ENCODE data around the gene GOLGA6L2. TPM values are rescaled to one million over a fixed set of nuclear protein-coding genes. Genes with fewer than 3 reads are reported as not detected.
"Not testable (repeated sequence)": the region's sequence is repeated elsewhere in the genome, so short reads cannot be mapped to it uniquely, and the experiment has no call there.

The GOLGA6L2 gene
- total and polyA plus RNA-seq, 9 donors = not detected

DNA sequence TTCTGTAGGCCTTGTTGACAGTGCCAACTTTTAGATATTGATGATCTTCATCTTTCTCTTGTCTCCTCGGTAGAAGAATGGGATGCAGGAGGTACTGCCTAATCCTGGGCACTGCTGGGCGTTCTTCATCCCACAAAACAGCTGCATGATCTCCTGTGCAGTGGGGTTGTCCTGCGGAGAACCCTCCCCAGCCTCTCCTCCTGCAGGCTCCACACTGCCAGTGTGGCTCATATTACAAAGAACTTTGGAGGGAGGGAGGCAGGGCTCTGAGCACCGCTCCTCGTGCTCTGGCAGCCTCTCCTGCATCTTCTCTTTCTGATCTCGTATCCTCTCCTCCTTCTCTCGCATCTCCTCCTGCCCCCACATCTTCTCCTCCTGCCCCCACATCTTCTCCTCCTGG, 7.5 kb downstream of the GOLGA6L2 start:
- intact Hi-C loops (cut with DNase I) = no loop called here
- Histone ChIP-seq H3K36me3 (no peaks in the 10 kb centered on the region), H3K4me3 (no peak overlapping the region), H3K4me1 (ENCODE audit: insufficient read depth) (no peaks in the 10 kb centered on the region), H3K27me3 (no peaks in the 10 kb centered on the region), H3K27ac (no peak overlapping the region), H3K9me3 (no peaks in the 10 kb centered on the region)
- TF ChIP-seq, protein P1, sequence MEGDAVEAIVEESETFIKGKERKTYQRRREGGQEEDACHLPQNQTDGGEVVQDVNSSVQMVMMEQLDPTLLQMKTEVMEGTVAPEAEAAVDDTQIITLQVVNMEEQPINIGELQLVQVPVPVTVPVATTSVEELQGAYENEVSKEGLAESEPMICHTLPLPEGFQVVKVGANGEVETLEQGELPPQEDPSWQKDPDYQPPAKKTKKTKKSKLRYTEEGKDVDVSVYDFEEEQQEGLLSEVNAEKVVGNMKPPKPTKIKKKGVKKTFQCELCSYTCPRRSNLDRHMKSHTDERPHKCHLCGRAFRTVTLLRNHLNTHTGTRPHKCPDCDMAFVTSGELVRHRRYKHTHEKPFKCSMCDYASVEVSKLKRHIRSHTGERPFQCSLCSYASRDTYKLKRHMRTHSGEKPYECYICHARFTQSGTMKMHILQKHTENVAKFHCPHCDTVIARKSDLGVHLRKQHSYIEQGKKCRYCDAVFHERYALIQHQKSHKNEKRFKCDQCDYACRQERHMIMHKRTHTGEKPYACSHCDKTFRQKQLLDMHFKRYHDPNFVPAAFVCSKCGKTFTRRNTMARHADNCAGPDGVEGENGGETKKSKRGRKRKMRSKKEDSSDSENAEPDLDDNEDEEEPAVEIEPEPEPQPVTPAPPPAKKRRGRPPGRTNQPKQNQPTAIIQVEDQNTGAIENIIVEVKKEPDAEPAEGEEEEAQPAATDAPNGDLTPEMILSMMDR (IDR thresholded peaks at IDR 0.05) = no peak
- TF ChIP-seq EP300 (IDR thresholded peaks at IDR 0.05) (no peak), POLR2A (IDR thresholded peaks at IDR 0.05) (no peak)
- WGBS, 3 donors = 54 to 67% (median 58%) methylated on average over 7 of the region's 7 CpGs
- no peak for DNase-seq

DNA sequence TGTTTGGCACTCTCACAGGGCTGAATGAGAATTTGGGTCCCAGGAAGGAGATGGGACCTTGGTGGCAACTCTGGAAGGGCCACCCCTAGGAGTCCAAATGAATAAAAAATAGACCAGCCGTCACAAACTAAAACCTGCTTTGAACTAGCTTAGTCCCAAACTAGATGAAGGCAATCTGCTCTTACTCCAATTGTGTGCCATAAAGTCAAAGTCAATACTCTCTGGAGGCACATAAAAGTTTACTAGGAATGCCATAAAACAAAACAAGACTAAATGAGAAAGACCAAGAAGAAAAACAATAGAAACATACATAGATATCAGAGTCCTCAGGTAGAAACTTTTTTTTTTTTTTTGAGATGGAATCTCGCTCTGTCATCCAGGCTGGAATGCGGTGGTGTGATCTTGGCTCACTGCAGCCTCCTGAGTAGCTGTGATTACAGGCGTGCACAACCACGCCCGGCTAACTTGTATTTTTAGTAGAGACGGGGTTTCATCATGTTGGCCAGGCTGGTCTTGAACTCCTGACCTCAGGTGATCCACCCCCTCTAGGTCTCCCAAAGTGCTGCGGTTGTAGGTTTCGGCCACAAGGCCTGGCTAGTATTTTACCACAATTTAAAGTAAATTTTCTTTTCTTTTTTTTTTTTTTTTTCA, 8.1 kb downstream of the GOLGA6L2 start:
- 77 to 80% (median 79%) methylated on average over 9 of the region's 9 CpGs for WGBS, 3 donors
- Histone ChIP-seq H3K4me3 (no peak overlapping the region), H3K4me1 (ENCODE audit: insufficient read depth) (no peaks in the 10 kb centered on the region)

DNA sequence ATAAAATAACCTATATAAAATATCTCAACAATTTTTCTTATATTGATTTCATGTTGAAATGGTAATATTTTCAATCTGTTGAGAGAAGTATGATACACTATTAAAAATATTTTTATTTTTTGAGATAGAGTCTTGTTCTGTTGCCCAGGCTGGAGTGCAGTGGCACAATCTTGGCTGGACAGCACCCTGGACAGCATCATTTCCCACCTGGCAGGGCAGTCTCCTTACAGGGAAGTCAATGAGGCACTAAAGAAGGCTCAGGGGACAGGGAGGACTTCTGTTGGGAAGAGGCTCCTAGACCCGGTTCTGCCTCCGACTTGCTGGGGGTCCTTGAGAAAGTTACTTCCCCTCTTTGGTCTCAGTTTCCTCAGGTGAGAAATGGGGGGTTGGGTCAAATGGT, 9.4 kb downstream of the GOLGA6L2 start:
- H3K4me1 ChIP-seq (ENCODE audit: insufficient read depth) = no peaks in the 10 kb centered on the region
- intact Hi-C loops (cut with DNase I) = no loop called here

More for the DNA sequence above, 8.1 kb downstream of the GOLGA6L2 start:
- intact Hi-C loops (cut with DNase I) = no loop called here
- H3K27me3 ChIP-seq = no peaks in the 10 kb centered on the region
- no peak for DNase-seq
- H3K27ac ChIP-seq = no peak overlapping the region
- TF ChIP-seq, protein P1 (IDR thresholded peaks at IDR 0.05) = no peak
- TF ChIP-seq POLR2A (IDR thresholded peaks at IDR 0.05) = no peak
- TF ChIP-seq EP300 (IDR thresholded peaks at IDR 0.05) = no peak
- H3K36me3 ChIP-seq = no peaks in the 10 kb centered on the region
- no peaks in the 10 kb centered on the region for H3K9me3 ChIP-seq

DNA sequence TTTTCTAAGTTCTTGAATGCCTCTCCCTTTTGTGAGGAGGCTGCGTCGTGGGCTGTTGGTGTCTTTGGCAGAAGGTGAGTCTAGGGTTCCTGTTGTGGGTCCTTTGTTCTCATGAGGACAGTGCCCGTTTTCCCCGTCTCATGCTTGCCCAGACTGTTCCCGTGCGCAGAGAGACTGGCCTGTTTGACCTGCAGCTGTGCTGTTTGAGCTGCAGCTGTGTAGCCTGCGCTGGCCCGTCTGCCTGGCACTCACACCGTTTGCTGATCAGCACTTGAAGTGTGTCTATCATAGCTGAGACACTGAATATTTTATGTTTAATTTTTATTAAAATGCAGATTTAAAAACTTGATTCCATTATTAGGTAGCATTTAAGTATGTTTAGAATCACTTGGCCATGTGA, 9.9 kb downstream of the GOLGA6L2 start:
- TF ChIP-seq POLR2A (IDR thresholded peaks at IDR 0.05) = no peak
- TF ChIP-seq EP300 (IDR thresholded peaks at IDR 0.05) = no peak
- Histone ChIP-seq H3K4me1 (ENCODE audit: insufficient read depth) (no peaks in the 10 kb centered on the region), H3K27me3 (no peaks in the 10 kb centered on the region), H3K9me3 (no peaks in the 10 kb centered on the region), H3K27ac (no peak overlapping the region), H3K4me3 (no peak overlapping the region), H3K36me3 (no peaks in the 10 kb centered on the region)
- 60 to 73% (median 67%) methylated on average over 9 of the region's 9 CpGs for WGBS, 3 donors
- DNase-seq = no peak
- intact Hi-C loops (cut with DNase I) = no loop called here

More for the DNA sequence above, 9.4 kb downstream of the GOLGA6L2 start:
- H3K9me3 ChIP-seq = no peaks in the 10 kb centered on the region
- H3K4me3 ChIP-seq = no peak overlapping the region
- no peak overlapping the region for H3K27ac ChIP-seq
- H3K36me3 ChIP-seq = no peaks in the 10 kb centered on the region
- TF ChIP-seq, protein P1 (IDR thresholded peaks at IDR 0.05) = no peak
- TF ChIP-seq POLR2A (IDR thresholded peaks at IDR 0.05) (no peak), EP300 (IDR thresholded peaks at IDR 0.05) (no peak)
- WGBS, 3 donors = 83 to 92% (median 84%) methylated on average over 2 of the region's 2 CpGs
- no peak for DNase-seq
- H3K27me3 ChIP-seq = no peaks in the 10 kb centered on the region

DNA sequence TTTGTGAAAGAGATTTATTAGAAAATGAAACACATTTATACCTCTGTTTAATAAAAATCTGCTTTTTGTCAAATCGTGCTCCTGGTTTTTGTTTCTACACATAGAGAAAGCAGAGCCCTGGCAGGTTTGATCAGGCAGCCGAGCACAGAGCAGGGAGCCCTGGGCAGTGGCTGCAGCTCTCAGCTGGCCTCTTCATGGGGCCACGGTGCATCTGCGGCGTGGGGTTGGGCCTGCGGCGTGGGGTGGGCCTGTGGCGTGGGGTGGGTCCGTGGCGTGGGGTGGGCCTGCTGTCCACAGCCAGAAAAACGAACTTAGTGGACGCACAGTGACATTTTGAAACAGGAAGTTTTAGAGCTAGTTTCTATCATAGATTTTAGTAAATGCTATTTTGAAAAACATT, 10.6 kb downstream of the GOLGA6L2 start:
- Histone ChIP-seq H3K4me3 (no peak overlapping the region), H3K27ac (no peak overlapping the region), H3K36me3 (no peaks in the 10 kb centered on the region), H3K27me3 (no peaks in the 10 kb centered on the region), H3K4me1 (ENCODE audit: insufficient read depth) (no peaks in the 10 kb centered on the region), H3K9me3 (no peaks in the 10 kb centered on the region)
- DNase-seq = no peak
- TF ChIP-seq POLR2A (IDR thresholded peaks at IDR 0.05) (no peak), EP300 (IDR thresholded peaks at IDR 0.05) (no peak)
- TF ChIP-seq, protein P1 (IDR thresholded peaks at IDR 0.05) = no peak
- intact Hi-C loops (cut with DNase I) = no loop called here
- WGBS, 3 donors = 16 to 57% (median 20%) methylated on average over 12 of the region's 12 CpGs

DNA sequence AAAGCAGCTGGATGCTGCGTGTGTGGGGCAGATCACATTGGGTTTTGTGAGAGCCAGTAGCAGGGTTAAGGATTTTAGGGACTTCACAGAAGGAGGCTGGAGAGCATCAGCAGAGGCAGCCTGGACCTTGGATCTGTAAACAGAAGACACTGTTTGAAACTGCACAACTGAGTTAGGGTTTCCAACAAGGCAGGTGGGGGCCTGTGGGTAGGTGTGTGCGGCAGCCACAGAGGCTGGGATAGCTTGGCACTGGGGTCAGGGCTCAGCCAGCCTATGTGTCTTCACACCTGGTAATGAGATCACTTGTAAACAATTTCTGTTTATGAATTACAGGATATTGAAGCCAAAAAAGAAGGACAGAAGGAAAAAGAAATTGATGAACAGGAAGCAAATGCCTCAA, 12.3 kb downstream of the GOLGA6L2 start:
- DNase-seq; H3K4me1 ChIP-seq (ENCODE audit: insufficient read depth); H3K36me3 ChIP-seq; H3K9me3 ChIP-seq; intact Hi-C loops (cut with DNase I); H3K4me3 ChIP-seq; H3K27ac ChIP-seq; H3K27me3 ChIP-seq: not testable (repeated sequence)
- WGBS, 3 donors = 83 to 96% (median 90%) methylated on average over 2 of the region's 2 CpGs

DNA sequence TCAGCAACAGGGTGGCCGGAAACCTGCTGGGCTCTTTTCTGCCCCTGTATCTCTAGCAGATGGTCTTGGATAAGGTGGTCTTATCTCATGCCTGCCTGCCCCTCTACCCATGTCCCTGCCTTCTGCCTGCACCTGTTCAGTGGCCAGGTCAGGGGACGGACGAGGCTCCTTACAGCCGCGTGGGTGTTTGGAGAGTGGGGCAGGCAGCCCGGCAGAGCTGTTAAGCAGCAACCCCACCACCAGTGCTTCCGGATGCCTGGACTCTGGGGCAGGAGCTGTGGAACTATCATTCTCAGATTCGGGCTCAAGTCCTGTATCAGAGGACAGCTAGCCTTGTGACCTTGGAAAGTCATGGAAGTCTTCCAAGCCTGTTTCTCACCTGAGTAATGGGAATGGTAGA, 21.7 kb downstream of the GOLGA6L2 start:
- WGBS, 3 donors = 82 to 94% (median 93%) methylated on average over 2 to 8 of the region's 8 CpGs
- H3K27me3 ChIP-seq; DNase-seq; H3K4me1 ChIP-seq (ENCODE audit: insufficient read depth); H3K4me3 ChIP-seq; intact Hi-C loops (cut with DNase I); H3K27ac ChIP-seq; H3K36me3 ChIP-seq; H3K9me3 ChIP-seq: not testable (repeated sequence)
